Loucy (cell line): ENCODE data around the gene PTMS.

Experiments used
- CTCF ChIP-seq: fragments of 200-600 bp; sonication (generic); conservative IDR thresholded peaks from 2 replicates; pipeline ENCODE4 v1.5.1; 2014; ENCODE audit warnings: mild to moderate bottlenecking, antibody characterized with exemption, low read length
- EZH2phosphoT487 ChIP-seq: fragments of 200-600 bp; IDR thresholded peaks from 2 replicates; pipeline ENCODE4 v1.6.1; 2018; ENCODE audit warnings: antibody characterized with exemption, mild to moderate bottlenecking, moderate library complexity, borderline replicate concordance

GRCh38 chr12:6729186-6729585 is 37.0 kb upstream of the PTMS start:
- no peak for TF ChIP-seq CTCF
- no peak for TF ChIP-seq EZH2phosphoT487
